ENCODE results near the gene CBARP.
A peak's percentile ranks its signal among the peaks of the same experiment; 100 is the strongest.

Gene CBARP

GRCh38 chr19:1255186-1256161 lies 17.7 kb upstream of the CBARP start:
- no peak overlapping the region for H3K4me3 ChIP-seq (ENCODE audit: low read depth, low read length)
- no peak for TF ChIP-seq CTCF (IDR thresholded peaks at IDR 0.05; ENCODE audit: low read depth, low read length, missing control alignments)
- in situ Hi-C loops (cut with HindIII; ENCODE audit: low sequenced_read_pairs), result no loop called here
- no peak for DNase-seq (ENCODE audit: low read depth)

- no peak for DNase-seq (ENCODE audit: low read depth)
- in situ Hi-C loops (cut with HindIII; ENCODE audit: low sequenced_read_pairs), result no loop called here
- TF ChIP-seq CTCF (IDR thresholded peaks at IDR 0.05; ENCODE audit: low read depth, low read length, missing control alignments), result no peak
- H3K4me3 ChIP-seq (ENCODE audit: low read depth, low read length), result no peak overlapping the region
Observed at GRCh38 chr19:1254530-1255185, 16.9 kb upstream of the CBARP start.

- H3K4me3 ChIP-seq (ENCODE audit: low read depth, low read length), result peak overlapping the region; percentile 77
- in situ Hi-C loops (cut with HindIII; ENCODE audit: low sequenced_read_pairs), result no loop called here
- no peak for TF ChIP-seq CTCF (IDR thresholded peaks at IDR 0.05; ENCODE audit: low read depth, low read length, missing control alignments)
- DNase-seq (ENCODE audit: low read depth), result no peak
Observed at GRCh38 chr19:1254081-1254527, 16.3 kb upstream of the CBARP start.

GRCh38 chr19:1253514-1254080 lies 15.8 kb upstream of the CBARP start:
- DNase-seq (ENCODE audit: low read depth), result no peak
- TF ChIP-seq CTCF (IDR thresholded peaks at IDR 0.05; ENCODE audit: low read depth, low read length, missing control alignments), result no peak
- H3K4me3 ChIP-seq (ENCODE audit: low read depth, low read length), result peak overlapping the region; percentile 77
- in situ Hi-C loops (cut with HindIII; ENCODE audit: low sequenced_read_pairs), result no loop called here

GRCh38 chr19:1252821-1253513 lies 15.2 kb upstream of the CBARP start:
- in situ Hi-C loops (cut with HindIII; ENCODE audit: low sequenced_read_pairs), result no loop called here
- peak overlapping the region; percentile 77 for H3K4me3 ChIP-seq (ENCODE audit: low read depth, low read length)
- TF ChIP-seq CTCF (IDR thresholded peaks at IDR 0.05; ENCODE audit: low read depth, low read length, missing control alignments), result peak; percentile 11
- peak; percentile 88 for DNase-seq (ENCODE audit: low read depth)

Measured in astrocyte of the cerebellum (primary cell).